Left kidney (tissue), 2 donors: ENCODE measurements around the gene TSPAN16. TPM values are rescaled to one million over a fixed set of nuclear protein-coding genes. Genes with fewer than 3 reads are reported as not detected.
"Not testable (repeated sequence)": the region's sequence is repeated elsewhere in the genome, so short reads cannot be mapped to it uniquely, and the experiment has no call there.

ENCODE experiments used
- DNase-seq: peaks from one replicate; pipeline ENCODE4 v3.0.0-alpha.2; 2013
- polyA plus RNA-seq: library from polyadenylated mRNA; unstranded; fragments of 120-200 nt; gene quantifications from one replicate; pipeline ENCODE4 v1.2.1, GENCODE V29; 2013; ENCODE audit not compliant: insufficient read length

The TSPAN16 gene
- polyA plus RNA-seq, 1 donor: not detected

DNA sequence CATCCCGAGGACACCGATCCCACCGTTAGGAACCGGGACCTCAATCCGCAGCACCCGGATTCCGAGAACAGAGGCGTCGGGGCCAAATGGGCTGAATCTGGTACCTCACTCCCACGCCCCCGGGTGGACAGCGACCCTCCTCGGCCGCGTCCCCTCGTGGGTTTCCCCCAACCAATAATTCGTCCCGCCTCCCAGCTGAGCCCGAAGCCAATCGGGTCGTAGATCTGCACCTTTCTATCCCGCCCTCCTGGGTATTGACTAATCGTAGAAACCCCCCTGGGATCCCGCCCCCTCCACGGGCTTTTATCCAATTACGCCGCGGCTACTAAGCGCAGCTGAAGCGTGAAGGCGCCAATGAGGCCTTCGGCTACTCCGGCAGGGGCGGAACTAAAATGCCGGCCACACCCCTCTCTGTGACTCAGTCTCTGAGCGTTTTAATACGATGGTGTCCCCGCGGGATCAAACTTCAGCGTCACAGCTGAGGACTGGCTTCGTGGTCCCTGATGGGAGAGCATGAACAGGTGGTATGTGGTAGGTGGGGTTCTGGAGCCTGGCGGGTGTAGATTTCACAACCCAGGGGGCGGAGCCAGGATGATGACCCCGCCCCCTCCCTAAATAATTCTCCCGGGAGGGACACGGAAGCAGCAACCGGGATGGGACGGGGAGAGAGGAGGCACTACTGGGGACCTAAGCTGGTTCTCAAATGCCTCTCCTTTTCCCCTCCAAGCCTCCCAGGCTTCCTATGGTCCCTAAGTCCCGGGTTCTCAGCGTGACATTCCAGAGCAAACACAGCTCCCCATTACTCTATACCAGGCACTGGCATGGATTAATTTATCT is 50.4 kb downstream of the TSPAN16 start, which contains the start of the genes CCDC159 and TMEM205:
TSS of gene CCDC159 (plus strand) at position 416 of the 837 bp plus-strand sequence. CDS start at position 504, 88 bp downstream.
TSS of gene TMEM205 (minus strand) at position 165 of the 837 bp plus-strand sequence. CDS start 649 bp downstream, outside the sequence.
- peak; percentile 99 for DNase-seq

DNA sequence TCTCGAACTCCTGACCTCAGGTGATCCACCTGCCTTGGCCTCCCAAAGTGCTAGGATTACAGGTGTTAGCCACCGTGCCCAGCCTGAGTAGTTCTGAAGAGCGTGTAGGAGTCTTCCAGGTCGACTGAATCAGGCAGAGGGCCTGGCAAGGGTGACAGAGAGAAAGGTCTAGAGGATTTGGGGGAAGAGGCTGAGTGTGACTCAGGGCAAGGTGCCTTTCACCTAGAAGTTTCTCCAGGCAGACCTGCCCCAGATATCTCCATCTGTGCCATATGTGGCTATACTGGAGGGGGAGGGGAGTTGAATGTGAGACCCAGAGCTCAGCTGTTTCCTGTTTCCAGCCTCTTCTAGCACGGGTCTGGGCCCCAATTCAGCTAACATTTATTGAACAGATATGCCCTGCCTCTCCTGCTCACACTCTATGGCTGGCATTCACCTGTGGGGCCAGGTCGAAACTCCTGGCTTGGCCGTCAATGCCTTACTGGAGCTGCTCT is 51.6 kb downstream of the TSPAN16 start:
- DNase-seq: no peak

DNA sequence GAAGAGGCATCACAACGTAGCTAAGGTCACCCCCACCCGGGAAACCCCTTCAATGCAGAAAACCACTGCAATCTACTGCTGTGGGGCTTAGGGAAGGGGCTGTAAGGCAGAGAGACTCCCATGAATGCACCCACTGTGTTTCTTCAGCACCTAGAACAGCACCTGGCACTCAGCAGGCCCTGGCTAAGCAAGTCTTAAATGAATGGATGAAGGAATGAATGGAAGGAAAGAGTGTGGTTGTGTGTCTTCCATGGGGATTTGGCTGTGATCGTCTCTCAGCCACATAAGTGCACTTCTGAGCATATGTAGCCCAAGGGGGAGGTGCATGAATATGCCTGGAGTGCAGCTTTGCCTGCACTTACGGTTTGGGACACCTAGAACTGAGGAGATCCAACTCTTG is 53.2 kb downstream of the TSPAN16 start:
- DNase-seq: no peak

GRCh38 chr19:11354102-11354501 is 58.1 kb downstream of the TSPAN16 start:
- DNase-seq: not testable (repeated sequence)

- DNase-seq: peak; percentile 85
Measured at GRCh38 chr19:11355160-11356073, 59.5 kb downstream of the TSPAN16 start, which contains the start of gene PLPPR2. Gene PLPPR2 (plus strand): TSS chr19:11355432. CDS start chr19:11357674, 2,242 bp downstream.

- DNase-seq: no peak
Measured at GRCh38 chr19:11356074-11356397, 60.1 kb downstream of the TSPAN16 start.

- DNase-seq: no peak
Measured at GRCh38 chr19:11356676-11357550, 61.0 kb downstream of the TSPAN16 start.

GRCh38 chr19:11359421-11359820 is 63.5 kb downstream of the TSPAN16 start:
- no peak for DNase-seq

DNA sequence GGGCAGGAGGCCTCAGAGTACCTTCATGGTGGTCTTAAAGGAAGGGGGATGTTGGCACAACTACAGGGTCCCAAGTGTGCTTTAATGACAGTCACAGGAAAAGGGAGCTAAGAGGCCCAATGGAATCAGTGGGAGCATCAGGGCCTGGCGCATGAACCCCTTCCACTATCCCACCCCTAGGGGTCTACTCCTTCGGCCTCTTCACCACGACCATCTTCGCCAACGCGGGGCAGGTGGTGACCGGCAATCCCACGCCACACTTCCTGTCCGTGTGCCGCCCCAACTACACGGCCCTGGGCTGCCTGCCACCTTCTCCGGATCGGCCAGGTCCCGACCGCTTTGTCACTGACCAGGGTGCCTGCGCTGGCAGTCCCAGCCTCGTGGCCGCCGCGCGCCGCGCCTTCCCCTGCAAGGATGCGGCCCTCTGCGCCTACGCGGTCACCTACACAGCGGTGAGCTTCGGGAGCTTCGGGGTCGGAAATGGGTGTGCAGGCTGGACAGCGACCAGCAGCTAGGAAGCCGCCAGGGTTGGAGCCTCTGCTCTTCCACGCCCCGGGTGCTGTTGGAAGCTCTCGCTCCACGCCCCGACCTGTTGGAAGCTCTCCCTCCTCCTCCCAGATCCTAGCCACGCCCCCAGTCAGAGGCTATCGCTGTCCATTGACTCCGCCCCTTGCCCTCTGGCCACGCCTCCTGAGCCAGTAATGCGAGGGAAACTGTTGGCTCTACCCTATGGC is 65.2 kb downstream of the TSPAN16 start:
- no peak for DNase-seq

DNA sequence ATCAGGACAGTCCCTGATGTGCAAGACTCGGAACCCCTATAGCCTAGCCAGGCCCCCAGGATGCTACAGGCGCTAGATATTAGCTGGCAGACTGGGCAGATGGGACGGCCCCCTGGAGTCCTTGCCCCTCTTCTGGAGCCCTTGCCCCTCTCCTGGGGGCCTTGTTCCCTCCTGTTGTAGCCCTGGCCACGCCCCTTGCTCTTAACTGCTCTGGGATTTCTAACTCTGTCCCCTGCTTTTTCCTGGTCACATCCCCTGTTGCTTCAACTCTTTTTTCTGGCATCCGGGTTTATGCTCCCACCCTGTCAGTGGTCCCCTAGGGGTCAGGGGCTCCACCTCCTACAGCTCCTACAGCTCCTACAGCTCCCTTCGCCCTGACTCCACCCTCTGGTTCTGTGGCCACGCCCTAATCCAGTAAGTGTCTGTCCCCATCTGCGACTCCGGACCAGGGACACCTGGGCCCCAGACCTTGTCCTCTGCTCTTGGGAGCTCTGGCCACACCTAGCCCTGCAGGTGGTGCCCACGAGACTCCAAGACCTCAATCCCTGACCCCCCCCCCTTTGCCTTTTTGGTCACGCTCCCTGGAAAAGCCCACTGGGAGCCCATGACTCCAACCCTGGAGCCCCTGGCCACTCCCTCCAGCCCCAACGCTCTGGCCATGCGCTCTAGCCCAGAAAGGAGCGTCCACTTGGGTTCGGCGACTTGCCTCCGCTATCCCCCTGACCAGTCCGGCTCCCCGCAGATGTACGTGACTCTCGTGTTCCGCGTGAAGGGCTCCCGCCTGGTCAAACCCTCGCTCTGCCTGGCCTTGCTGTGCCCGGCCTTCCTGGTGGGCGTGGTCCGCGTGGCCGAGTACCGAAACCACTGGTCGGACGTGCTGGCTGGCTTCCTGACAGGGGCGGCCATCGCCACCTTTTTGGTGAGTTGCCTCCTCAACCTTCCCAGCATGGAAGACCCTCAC is 66.1 kb downstream of the TSPAN16 start:
- DNase-seq: no peak

- DNase-seq: no peak
Measured at GRCh38 chr19:11363881-11364280, 67.9 kb downstream of the TSPAN16 start.

DNA sequence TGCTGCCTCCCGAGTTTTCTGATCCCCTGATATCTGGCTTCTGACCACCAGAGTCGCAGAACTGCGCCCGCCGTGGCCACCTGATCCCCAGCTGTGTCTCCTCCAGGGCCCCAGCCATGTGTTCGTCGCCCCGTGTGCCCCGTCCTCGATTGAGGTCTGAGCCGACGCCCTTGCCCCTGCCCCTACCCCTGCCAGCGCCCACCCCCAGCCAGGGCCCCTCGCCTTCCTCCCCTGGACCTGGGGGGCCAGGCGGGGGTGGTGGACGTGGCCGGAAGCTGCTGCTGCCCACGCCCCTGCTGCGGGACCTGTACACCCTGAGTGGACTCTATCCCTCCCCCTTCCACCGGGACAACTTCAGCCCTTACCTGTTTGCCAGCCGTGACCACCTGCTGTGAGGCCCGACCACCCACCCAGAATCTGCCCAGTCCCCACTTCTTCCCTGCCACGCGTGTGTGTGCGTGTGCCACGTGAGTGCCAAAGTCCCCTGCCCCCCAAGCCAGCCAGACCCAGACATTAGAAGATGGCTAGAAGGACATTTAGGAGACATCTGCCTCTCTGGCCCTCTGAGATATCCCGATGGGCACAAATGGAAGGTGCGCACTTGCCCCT is 68.4 kb downstream of the TSPAN16 start:
- DNase-seq: no peak

DNA sequence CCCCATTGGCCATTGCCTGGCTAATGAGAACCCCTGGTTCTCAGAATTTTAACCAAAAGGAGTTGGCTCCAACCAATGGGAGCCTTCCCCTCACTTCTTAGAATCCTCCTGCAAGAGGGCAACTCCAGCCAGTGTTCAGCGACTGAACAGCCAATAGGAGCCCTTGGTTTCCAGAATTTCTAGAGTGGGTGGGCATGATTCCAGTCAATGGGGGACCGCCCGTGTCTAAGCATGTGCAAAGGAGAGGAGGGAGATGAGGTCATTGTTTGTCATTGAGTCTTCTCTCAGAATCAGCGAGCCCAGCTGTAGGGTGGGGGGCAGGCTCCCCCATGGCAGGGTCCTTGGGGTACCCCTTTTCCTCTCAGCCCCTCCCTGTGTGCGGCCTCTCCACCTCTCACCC is 69.0 kb downstream of the TSPAN16 start:
- no peak for DNase-seq

Other genes with a start within 250 kb of the TSPAN16 start
- gene LDLR, start 206.7 kb upstream of the TSPAN16 start, polyA plus RNA-seq: 17.6 TPM
- 25.5 TPM for gene SPC24, start 140.4 kb upstream of the TSPAN16 start, polyA plus RNA-seq
- 117 TPM for gene KANK2, start 98.6 kb upstream of the TSPAN16 start, polyA plus RNA-seq
- gene ANGPTL8, start 56.5 kb upstream of the TSPAN16 start, polyA plus RNA-seq: 0.62 TPM
- 49.3 TPM for gene DOCK6, start 33.6 kb upstream of the TSPAN16 start, polyA plus RNA-seq
- 15.2 TPM for gene RAB3D, start 43.5 kb downstream of the TSPAN16 start, polyA plus RNA-seq
- gene TMEM205, start 50.1 kb downstream of the TSPAN16 start, polyA plus RNA-seq: 121 TPM
- 30.3 TPM for gene CCDC159, start 50.4 kb downstream of the TSPAN16 start, polyA plus RNA-seq
- gene PLPPR2, start 59.3 kb downstream of the TSPAN16 start, polyA plus RNA-seq: 10.5 TPM
- gene SWSAP1, start 78.5 kb downstream of the TSPAN16 start, polyA plus RNA-seq: 2.7 TPM
- 21.3 TPM for gene EPOR, start 88.2 kb downstream of the TSPAN16 start, polyA plus RNA-seq
- 99.4 TPM for gene RGL3, start 123.2 kb downstream of the TSPAN16 start, polyA plus RNA-seq
- gene ODAD3, start 139.0 kb downstream of the TSPAN16 start, polyA plus RNA-seq: 1.4 TPM
- gene PRKCSH, start 139.5 kb downstream of the TSPAN16 start, polyA plus RNA-seq: 321 TPM
- gene ELAVL3, start 184.9 kb downstream of the TSPAN16 start, polyA plus RNA-seq: 0.05 TPM
- 9.6 TPM for gene ZNF653, start 209.7 kb downstream of the TSPAN16 start, polyA plus RNA-seq
- gene ECSIT, start 233.0 kb downstream of the TSPAN16 start, polyA plus RNA-seq: 31.0 TPM
- gene CNN1, start 242.7 kb downstream of the TSPAN16 start, polyA plus RNA-seq: 3.0 TPM